Measurements from ENCODE around the gene AXIN2. TPM values are rescaled to one million over a fixed set of nuclear protein-coding genes. Genes with fewer than 3 reads are reported as not detected.

Gene AXIN2
- total RNA-seq, 1 donor from 2014 or later, result 115 TPM

DNA sequence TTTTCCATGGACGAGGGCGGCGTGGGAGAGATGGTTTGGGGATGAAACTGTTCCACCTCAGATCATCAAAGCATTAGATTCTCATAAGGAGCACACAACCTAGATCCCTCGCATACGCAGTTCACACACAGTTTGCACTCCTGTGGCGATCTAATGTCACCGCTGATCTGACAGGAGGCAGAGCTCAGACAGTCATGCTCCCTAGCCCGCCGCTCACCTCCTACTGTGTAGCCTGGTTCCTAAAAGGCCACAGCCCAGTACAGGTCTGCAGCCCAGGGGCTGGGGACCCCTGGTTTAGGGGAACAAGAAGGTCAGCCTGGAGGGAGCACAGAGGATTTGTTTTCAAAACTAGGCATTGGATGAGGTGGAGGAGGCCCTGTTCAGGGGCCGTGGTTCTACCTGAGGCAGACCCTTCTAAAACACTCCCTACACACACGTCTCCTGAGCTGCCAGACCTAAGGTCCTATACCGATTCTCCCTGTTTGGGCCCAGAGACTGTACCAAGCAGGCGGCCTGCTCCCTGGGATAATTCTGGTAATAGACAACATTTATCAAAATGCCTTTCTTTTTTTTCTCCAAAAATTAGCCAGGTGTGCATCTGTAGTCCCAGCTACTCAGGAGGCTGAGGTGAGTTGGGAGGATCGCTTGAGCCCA, 38.6 kb downstream of the AXIN2 start:
- H3K4me1 Mint-ChIP-seq (ENCODE audit: unreplicated experiment), result peaks cover 37% of the 10 kb centered on the region
- DNase-seq (ENCODE audit: extremely low spot score, unreplicated experiment), result no peak
- no peak overlapping the region for H3K4me3 Mint-ChIP-seq
- H3K9me3 Mint-ChIP-seq, result no peaks in the 10 kb centered on the region
- no peak for TF ChIP-seq CTCF (conservative IDR thresholded peaks at IDR 0.05)
- no peaks in the 10 kb centered on the region for H3K27me3 Mint-ChIP-seq
- H3K36me3 Mint-ChIP-seq, result peaks cover 6% of the 10 kb centered on the region
- H3K27ac Mint-ChIP-seq, result no peak overlapping the region

DNA sequence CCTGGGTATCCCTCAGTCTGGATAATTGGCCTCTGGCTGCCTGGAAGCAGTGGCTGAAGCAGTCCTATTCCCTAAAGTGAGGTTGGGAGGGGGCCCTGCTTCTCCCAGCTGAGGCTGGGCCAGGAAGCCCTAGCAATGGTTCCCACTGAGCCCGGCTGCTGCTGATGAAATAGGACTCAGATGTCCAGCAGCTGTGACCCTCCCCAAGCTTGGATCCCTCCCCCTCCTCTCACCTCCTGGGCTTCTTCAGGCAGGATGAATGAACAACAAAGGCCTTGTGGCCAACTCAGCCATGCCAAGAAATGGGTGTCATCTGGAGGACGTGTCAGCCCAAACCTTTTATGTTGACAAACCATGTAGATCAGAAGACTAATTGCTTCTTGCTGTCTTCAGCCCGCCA, 42.0 kb downstream of the AXIN2 start:
- no peak for DNase-seq (ENCODE audit: extremely low spot score, unreplicated experiment)
- Mint-ChIP-seq H3K27me3 (no peaks in the 10 kb centered on the region), H3K4me3 (no peak overlapping the region), H3K36me3 (no peaks in the 10 kb centered on the region), H3K4me1 (ENCODE audit: unreplicated experiment) (peaks cover 43% of the 10 kb centered on the region), H3K9me3 (no peaks in the 10 kb centered on the region), H3K27ac (no peak overlapping the region)
- TF ChIP-seq CTCF (conservative IDR thresholded peaks at IDR 0.05), result no peak

DNA sequence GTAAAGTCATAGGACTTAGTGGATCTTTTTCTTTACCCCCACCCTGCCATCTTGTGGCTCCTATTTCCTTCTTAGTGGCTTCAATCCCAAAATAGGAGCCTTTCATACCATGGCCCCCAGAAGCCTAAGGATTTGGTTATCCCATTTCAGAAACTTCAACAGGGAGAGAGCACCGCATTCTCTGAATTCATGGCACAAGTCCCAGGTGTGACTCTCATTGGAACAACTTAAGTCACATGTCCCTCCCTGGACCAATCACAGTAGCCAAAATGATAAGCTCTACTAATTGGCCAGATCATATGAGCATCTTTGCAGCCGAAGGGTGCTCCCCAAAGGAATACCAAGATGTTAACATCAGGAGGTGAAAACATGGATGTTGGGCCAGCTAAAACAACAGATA, 43.2 kb downstream of the AXIN2 start:
- DNase-seq (ENCODE audit: extremely low spot score, unreplicated experiment), result no peak
- no peak for TF ChIP-seq CTCF (conservative IDR thresholded peaks at IDR 0.05)
- no peak overlapping the region for H3K27ac Mint-ChIP-seq
- H3K36me3 Mint-ChIP-seq, result no peaks in the 10 kb centered on the region
- H3K4me3 Mint-ChIP-seq, result no peak overlapping the region
- H3K9me3 Mint-ChIP-seq, result no peaks in the 10 kb centered on the region
- H3K27me3 Mint-ChIP-seq, result no peaks in the 10 kb centered on the region
- peaks cover 33% of the 10 kb centered on the region for H3K4me1 Mint-ChIP-seq (ENCODE audit: unreplicated experiment)

GRCh38 chr17:65515959-65516948, 45.2 kb downstream of the AXIN2 start:
- no peak for DNase-seq (ENCODE audit: extremely low spot score, unreplicated experiment)
- Mint-ChIP-seq H3K27ac (peak overlapping the region; percentile 26), H3K27me3 (no peaks in the 10 kb centered on the region), H3K9me3 (no peaks in the 10 kb centered on the region), H3K4me3 (peak overlapping the region; percentile 73), H3K36me3 (no peaks in the 10 kb centered on the region), H3K4me1 (ENCODE audit: unreplicated experiment) (peaks cover 26% of the 10 kb centered on the region)
- TF ChIP-seq CTCF (conservative IDR thresholded peaks at IDR 0.05), result no peak

DNA sequence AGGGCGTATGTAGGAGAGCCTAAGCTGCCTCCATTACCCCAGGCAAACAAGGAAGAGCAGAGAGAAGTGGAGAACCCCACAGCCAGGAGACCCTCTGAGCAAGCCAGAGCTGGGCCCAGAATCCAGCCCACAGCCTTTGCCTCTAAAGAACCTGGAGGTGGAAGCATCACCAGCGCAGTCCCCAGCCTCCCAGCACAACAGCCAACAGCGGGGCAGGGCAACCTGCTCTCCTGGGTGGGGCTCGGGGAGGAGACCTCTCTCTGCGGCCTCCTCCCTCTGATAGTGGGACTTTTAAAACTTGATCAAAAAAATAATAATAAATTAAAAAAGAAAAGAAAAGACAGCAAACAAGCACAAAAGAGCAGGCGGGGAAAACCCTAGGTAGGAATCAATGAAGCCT, 45.9 kb downstream of the AXIN2 start:
- Mint-ChIP-seq H3K4me3 (no peak overlapping the region), H3K36me3 (no peaks in the 10 kb centered on the region), H3K27me3 (no peaks in the 10 kb centered on the region), H3K27ac (peak overlapping the region; percentile 34), H3K9me3 (no peaks in the 10 kb centered on the region), H3K4me1 (ENCODE audit: unreplicated experiment) (peaks cover 26% of the 10 kb centered on the region)
- no peak for TF ChIP-seq CTCF (conservative IDR thresholded peaks at IDR 0.05)
- DNase-seq (ENCODE audit: extremely low spot score, unreplicated experiment), result no peak

Data from type B pancreatic cell (in vitro differentiated cells).